Measurements from ENCODE around the gene HSPA8. TPM values are rescaled to one million over a fixed set of nuclear protein-coding genes. Genes with fewer than 3 reads are reported as not detected.

HSPA8 gene
- total and polyA plus RNA-seq, 2 of the 13 experiments (the other 11 are each of a cell fraction or from before 2014, with no cell fraction given) = 936 to 2,151 TPM

- H3K4me2 ChIP-seq (ENCODE audit: low read depth, low read length) = no peak overlapping the region
- no peaks in the 10 kb centered on the region for H3K79me2 ChIP-seq (ENCODE audit: insufficient read depth, low read length)
- in situ Hi-C loops (cut with HindIII; ENCODE audit: extremely low pct_ligation_motif_present, low pct_unique_long_range_greater_than_20kb) = loop anchor here (25.0 kb wide), 1 partner anchor 418 kb away; no protein-coding TSS in a partner anchor
- BruUV-seq (replicated peaks) = no TSS peak
- 16% methylated on average over 4 of the region's 4 CpGs for WGBS (ENCODE audit: low lambda C conversion rate)
- H3K9me3 ChIP-seq (ENCODE audit: low read length) = no peaks in the 10 kb centered on the region
- no peak overlapping the region for H2AFZ ChIP-seq (ENCODE audit: low read length)
- ATAC-seq (no peak), FAIRE-seq (no peak), DNase-seq (ENCODE audit: low spot score) (no peak)
- peaks cover 0 to 7% of the 10 kb centered on the region in 2 experiments; a peak in 2 of 5 replicates for H3K27me3 ChIP-seq (ENCODE audit: control insufficient read depth in 1 of 2, insufficient read depth in 2 of 2, low read length in 2 of 2)
- no peaks in the 10 kb centered on the region for H3K36me3 ChIP-seq (replicated peaks in 1 of 2; ENCODE audit: control insufficient read depth in 1 of 2, insufficient read depth in 2 of 2, low read length in 2 of 2)
- H4K20me1 ChIP-seq (ENCODE audit: insufficient read depth, low read length) = no peaks in the 10 kb centered on the region
- no peak overlapping the region for H3K9ac ChIP-seq (ENCODE audit: insufficient read depth, low read depth, low read length)
- no peak overlapping the region for H3K27ac ChIP-seq (ENCODE audit: extremely low read length, insufficient read depth, low read length)
- ChIA-PET CTCF (ENCODE audit: low intra/inter-chr PET ratio, low total read pairs) (no interaction called here), POLR2A (no interaction called here)
- intact Hi-C loops (cut with micrococcal nuclease; ENCODE audit: unreplicated experiment) = no loop called here
- TF ChIP-seq ZNF773 (CRISPR knock-in tag; IDR thresholded peaks at IDR 0.05; ENCODE audit: borderline replicate concordance) (no peak), MXD4 (CRISPR knock-in tag; IDR thresholded peaks at IDR 0.05) (no peak), ZBTB3 (CRISPR knock-in tag; IDR thresholded peaks at IDR 0.05; ENCODE audit: borderline replicate concordance, low read depth) (no peak)
- no peaks in the 10 kb centered on the region for H3K4me1 ChIP-seq (ENCODE audit: insufficient read depth, low read length)
- no peak overlapping the region for H3K4me3 ChIP-seq (replicated peaks in 1 of 3; ENCODE audit: insufficient read depth in 1 of 3, low read depth in 2 of 3, low read length in 3 of 3)
These were observed 31.4 kb downstream of the HSPA8 start for GRCh38 chr11:123030517-123030916.

GRCh38 chr11:123020968-123021367, 41.0 kb downstream of the HSPA8 start:
- no TSS peak for BruUV-seq (replicated peaks)
- Histone ChIP-seq H3K4me1 (ENCODE audit: insufficient read depth, low read length) (no peaks in the 10 kb centered on the region), H3K4me2 (ENCODE audit: low read depth, low read length) (no peak overlapping the region), H2AFZ (ENCODE audit: low read length) (no peak overlapping the region), H3K9me3 (ENCODE audit: low read length) (no peaks in the 10 kb centered on the region), H3K27ac (ENCODE audit: extremely low read length, insufficient read depth, low read length) (no peak overlapping the region), H3K4me3 (replicated peaks in 1 of 3; ENCODE audit: insufficient read depth in 1 of 3, low read depth in 2 of 3, low read length in 3 of 3) (no peak overlapping the region), H3K36me3 (replicated peaks in 1 of 2; ENCODE audit: control insufficient read depth in 1 of 2, insufficient read depth in 2 of 2, low read length in 2 of 2) (no peaks in the 10 kb centered on the region), H3K9ac (ENCODE audit: insufficient read depth, low read depth, low read length) (no peak overlapping the region), H4K20me1 (ENCODE audit: insufficient read depth, low read length) (no peaks in the 10 kb centered on the region), H3K27me3 (ENCODE audit: control insufficient read depth in 1 of 2, insufficient read depth in 2 of 2, low read length in 2 of 2) (peaks cover 3 to 35% of the 10 kb centered on the region in 2 experiments; a peak in 4 of 5 replicates), H3K79me2 (ENCODE audit: insufficient read depth, low read length) (no peaks in the 10 kb centered on the region)
- in situ Hi-C loops (cut with HindIII; ENCODE audit: extremely low pct_ligation_motif_present, low pct_unique_long_range_greater_than_20kb) (loop anchor here (10.0 kb wide), 2 partner anchors 106 to 156 kb away; no protein-coding TSS in a partner anchor), intact Hi-C loops (cut with micrococcal nuclease; ENCODE audit: unreplicated experiment) (no loop called here)
- ATAC-seq (peak; percentile 86), DNase-seq (ENCODE audit: low spot score) (peak; percentile 43), FAIRE-seq (peak; percentile 51)
- CTCF ChIA-PET (ENCODE audit: low intra/inter-chr PET ratio, low total read pairs) = interaction anchor here (1.1 kb wide), 1 partner anchor 110 kb away, joined by 3 read pairs; no protein-coding TSS in a partner anchor
- no peak for TF ChIP-seq BORCS8-MEF2B (CRISPR knock-in tag; IDR thresholded peaks at IDR 0.05)
- peak; percentile 55 for TF ChIP-seq CTCF (CRISPR knock-in tag; IDR thresholded peaks at IDR 0.05)
- POLR2A ChIA-PET = no interaction called here
- 0% methylated on average over 2 of the region's 2 CpGs for WGBS (ENCODE audit: low lambda C conversion rate)
